Activated T-cell treated with anti-CD3 and anti-CD28 coated beads, Interleukin-2, amount 50 U/mL, for 72 hours (primary cell): Measurements from ENCODE around the gene ADSS1. TPM values are rescaled to one million over a fixed set of nuclear protein-coding genes. Genes with fewer than 3 reads are reported as not detected.
A peak's percentile ranks its signal among the peaks of the same experiment; 100 is the strongest.

Source experiments
- ATAC-seq, 2 donors: fragments of 150-1000 bp; cut with Tn5 transposase; replicated peaks in 1 of 2; 2 replicates each; pipeline ENCODE4 v1.10.0; 2021; ENCODE audit warnings: moderate library complexity in 2 of 2, mild to moderate bottlenecking in 1 of 2
- DNase-seq, 2 donors: peaks; one replicate each; pipeline ENCODE4 v3.0.0; 2021 to 2022; ENCODE audit warnings: mixed read lengths in 1 of 2
- H3K27ac Mint-ChIP-seq: one replicate; pipeline ENCODE4 v1.8.0; 2022; ENCODE audit warnings: mild to moderate bottlenecking, moderate library complexity, mixed read lengths
- H3K27me3 Mint-ChIP-seq: one replicate; pipeline ENCODE4 v1.8.0; 2022; ENCODE audit warnings: low read depth, mixed read lengths
- H3K36me3 Mint-ChIP-seq, 2 donors: one replicate each; pipeline ENCODE4 v1.8.0; 2022; ENCODE audit warnings: mixed read lengths in 2 of 2, mild to moderate bottlenecking in 1 of 2; ENCODE audit not compliant: insufficient read depth in 2 of 2
- H3K4me1 Mint-ChIP-seq: one replicate; pipeline ENCODE4 v1.8.0; 2022; ENCODE audit warnings: low read depth, mixed read lengths
- H3K4me3 Mint-ChIP-seq, 2 donors: one replicate each; pipeline ENCODE4 v1.8.0; 2022; ENCODE audit warnings: mild to moderate bottlenecking in 2 of 2, mixed read lengths in 2 of 2, moderate library complexity in 2 of 2
- H3K9me3 Mint-ChIP-seq, 2 donors: one replicate each; pipeline ENCODE4 v1.8.0; 2022; ENCODE audit warnings: mixed read lengths in 2 of 2
- total RNA-seq, 2 donors: library from RNA; stranded (reverse); gene quantifications; one replicate each; pipeline ENCODE4 v1.2.3, GENCODE V29; 2022

ADSS1 gene
- total RNA-seq, 2 donors from 2014 or later = 4.6 to 6.1 TPM

DNA sequence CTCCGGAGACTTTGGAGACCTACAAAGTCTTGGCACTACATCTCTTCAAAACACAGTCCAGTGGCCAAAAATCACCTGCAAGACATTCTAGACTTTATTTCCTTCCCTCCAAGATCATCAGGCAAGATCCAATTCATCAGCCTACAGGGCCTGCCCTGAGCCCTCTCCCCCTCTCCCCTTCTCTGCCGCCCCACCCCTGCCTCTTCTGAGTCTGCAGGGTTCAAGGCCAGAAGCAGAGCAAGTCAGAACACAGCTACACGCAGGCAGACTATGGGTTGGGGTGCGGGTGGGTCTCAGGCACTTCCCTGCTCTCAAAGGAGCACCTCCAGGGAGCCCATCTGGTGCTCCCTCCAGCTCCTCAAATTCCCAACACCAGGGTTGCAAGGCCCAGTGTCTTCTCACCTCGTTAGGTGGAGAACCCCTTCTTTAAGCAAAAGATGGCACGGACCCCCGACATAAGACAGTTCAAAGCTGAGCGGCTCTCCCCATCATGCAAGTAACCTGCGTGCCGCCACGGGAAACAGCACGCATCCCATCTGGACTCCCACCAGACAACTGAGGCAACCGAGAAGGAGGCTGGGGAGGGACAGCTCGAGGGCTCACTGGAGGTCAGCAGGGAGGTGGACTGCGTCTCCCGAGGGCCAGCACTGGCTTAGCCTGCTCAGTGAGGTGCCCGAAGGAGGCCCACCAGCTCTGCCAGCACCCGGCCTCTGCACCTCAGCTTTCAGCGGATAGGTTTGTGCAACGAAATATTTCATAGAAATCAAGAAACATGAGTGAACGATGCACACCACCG, 40.2 kb upstream of the ADSS1 start:
- H3K27ac Mint-ChIP-seq = no peak overlapping the region
- H3K36me3 Mint-ChIP-seq = no peaks in the 10 kb centered on the region
- no peaks in the 10 kb centered on the region for H3K9me3 Mint-ChIP-seq
- peaks cover 26% of the 10 kb centered on the region for H3K4me1 Mint-ChIP-seq
- ATAC-seq (no peak), DNase-seq (no peak)
- H3K4me3 Mint-ChIP-seq = no peak overlapping the region
- no peaks in the 10 kb centered on the region for H3K27me3 Mint-ChIP-seq

DNA sequence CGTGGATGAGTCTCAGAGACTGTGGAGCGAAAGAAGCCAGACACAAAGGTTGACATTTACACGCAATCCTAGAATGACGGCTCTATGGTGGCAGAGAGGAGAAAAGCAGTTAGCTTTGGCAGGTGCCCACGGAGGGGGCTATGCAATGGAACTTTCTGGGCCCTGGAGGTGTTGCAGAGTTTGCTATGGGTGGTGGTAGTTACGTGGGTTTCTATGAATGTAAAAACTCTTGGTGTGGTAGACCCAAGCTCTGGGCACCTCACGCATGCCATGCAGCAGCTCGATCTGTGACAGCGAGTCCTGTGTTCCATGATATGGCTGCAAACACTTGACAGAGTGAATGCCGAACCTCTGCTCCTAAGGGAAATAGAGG, 39.6 kb upstream of the ADSS1 start:
- DNase-seq (no peak), ATAC-seq (no peak)
- no peak overlapping the region for H3K4me3 Mint-ChIP-seq
- peaks cover 28% of the 10 kb centered on the region for H3K4me1 Mint-ChIP-seq
- H3K27ac Mint-ChIP-seq = no peak overlapping the region
- H3K27me3 Mint-ChIP-seq = no peaks in the 10 kb centered on the region
- H3K9me3 Mint-ChIP-seq = no peaks in the 10 kb centered on the region
- H3K36me3 Mint-ChIP-seq = no peaks in the 10 kb centered on the region

DNA sequence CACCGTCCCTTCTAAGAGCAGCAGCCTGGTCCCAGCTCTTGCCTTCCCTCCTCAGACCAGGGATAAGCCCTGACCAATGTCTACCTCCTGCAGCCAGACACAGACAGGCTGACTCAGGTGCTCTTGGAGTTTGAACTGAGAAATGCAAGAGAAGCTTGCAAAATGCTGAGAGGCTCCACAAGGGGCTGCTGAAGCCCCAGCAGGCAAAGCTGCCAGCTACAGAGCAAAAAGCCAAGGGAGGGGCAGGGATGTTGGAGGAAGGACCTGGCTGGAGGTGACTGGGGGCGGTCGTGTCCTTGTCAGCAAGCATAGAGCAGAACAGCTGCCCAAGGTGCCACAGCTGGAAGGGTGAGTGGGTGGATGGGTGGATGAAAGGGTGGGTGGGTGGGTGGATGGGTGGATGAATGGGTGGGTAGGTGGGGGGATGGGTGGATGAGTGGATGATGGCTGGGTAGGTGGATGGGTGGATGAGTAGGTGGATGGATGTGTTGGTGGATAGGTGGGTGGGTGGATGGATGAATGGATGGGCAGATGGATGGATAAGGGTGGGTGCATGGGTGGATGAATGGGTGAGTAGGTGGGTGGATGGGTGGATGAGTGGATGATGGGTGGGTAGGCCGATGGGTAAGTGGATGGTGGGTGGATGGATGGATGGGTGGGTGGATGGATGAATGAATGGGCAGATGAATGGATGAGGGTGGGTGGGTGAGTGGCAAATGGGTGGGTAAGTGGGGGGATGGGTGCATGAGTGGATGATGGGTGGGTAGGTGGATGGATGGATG, 38.6 kb upstream of the ADSS1 start:
- Mint-ChIP-seq H3K4me3 (no peak overlapping the region), H3K4me1 (peaks cover 28% of the 10 kb centered on the region), H3K36me3 (no peaks in the 10 kb centered on the region), H3K9me3 (no peaks in the 10 kb centered on the region), H3K27me3 (no peaks in the 10 kb centered on the region), H3K27ac (no peak overlapping the region)
- ATAC-seq (no peak), DNase-seq (no peak)

DNA sequence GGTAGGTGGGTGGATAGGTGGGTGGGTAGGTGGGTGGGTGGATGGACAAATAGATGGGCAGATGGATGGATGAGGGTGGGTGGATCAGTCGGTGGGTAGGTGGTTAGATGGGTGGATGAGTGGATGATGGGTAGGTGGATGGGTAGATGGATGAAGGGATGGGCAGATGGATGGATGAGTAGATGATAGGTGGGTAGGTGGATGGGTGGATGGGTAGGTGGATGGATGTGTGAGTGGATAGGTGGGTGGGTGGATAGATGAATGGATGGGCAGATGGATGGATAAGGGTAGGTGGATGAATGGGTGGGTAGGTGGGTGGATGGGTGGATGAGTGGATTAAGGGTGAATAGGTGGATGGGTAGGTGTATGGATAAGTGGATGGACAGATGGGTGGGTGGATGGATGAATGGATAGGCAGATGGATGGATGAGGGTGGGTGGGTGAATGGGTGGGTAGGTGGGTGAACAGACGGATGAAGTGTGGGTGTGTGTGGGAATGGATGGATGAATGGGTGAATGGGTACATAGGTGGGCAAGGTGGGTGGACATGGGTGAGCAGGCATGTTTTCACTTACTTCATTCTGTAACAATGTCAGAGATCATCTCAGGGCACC, 37.9 kb upstream of the ADSS1 start:
- no peaks in the 10 kb centered on the region for H3K27me3 Mint-ChIP-seq
- H3K27ac Mint-ChIP-seq = no peak overlapping the region
- H3K4me1 Mint-ChIP-seq = peaks cover 35% of the 10 kb centered on the region
- ATAC-seq = no peak
- DNase-seq = no peak
- no peak overlapping the region for H3K4me3 Mint-ChIP-seq
- no peaks in the 10 kb centered on the region for H3K36me3 Mint-ChIP-seq
- no peaks in the 10 kb centered on the region for H3K9me3 Mint-ChIP-seq

DNA sequence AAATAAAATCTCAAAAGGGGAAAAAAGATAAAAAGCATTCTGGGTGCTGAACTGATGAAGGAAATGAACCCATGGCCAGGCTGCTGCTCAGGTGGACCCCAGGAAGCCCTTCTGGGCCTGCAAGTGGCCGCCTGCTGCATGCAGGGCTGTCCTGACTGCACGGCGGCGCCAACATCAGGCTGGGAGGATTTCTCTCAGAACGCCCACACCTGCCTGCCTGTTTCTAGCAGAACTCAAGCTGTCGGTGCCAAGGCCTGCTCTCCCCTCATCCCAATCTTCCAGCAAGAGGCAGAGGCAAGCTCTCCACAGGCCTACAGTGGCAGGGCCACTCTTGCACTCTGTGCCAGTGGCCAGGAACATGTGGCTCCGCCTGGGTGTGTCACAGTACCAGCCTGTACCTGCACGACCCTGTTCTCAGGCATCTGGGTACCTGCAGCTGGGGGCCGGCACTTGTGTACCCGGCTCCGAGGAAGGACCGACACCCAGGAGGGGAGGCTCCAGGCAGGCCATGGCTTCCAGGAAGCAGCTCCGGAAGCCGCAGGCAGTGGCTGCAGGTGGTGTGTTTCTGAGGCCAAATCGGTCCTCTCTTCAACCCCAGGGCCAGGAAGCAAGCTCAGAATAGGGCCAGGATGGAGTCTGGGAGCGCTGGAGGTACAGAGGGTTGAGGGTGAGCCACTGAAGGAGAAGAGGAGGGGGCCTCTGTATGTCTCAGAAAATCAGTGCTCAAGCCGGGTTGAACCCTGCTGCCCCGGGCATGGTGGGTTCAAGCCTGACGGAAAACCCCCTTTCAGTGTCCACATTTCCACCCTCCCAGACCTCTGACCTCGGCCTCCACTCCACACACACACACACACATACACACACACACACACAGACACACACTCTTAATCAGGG, 37.2 kb upstream of the ADSS1 start:
- no peak overlapping the region for H3K27ac Mint-ChIP-seq
- H3K36me3 Mint-ChIP-seq = no peaks in the 10 kb centered on the region
- no peaks in the 10 kb centered on the region for H3K27me3 Mint-ChIP-seq
- ATAC-seq (no peak), DNase-seq (peak in 1 of 2 donors; percentile 18)
- H3K4me3 Mint-ChIP-seq = peak overlapping the region in 1 of 2 donors; percentile 33
- peaks cover 38% of the 10 kb centered on the region for H3K4me1 Mint-ChIP-seq
- H3K9me3 Mint-ChIP-seq = no peaks in the 10 kb centered on the region

DNA sequence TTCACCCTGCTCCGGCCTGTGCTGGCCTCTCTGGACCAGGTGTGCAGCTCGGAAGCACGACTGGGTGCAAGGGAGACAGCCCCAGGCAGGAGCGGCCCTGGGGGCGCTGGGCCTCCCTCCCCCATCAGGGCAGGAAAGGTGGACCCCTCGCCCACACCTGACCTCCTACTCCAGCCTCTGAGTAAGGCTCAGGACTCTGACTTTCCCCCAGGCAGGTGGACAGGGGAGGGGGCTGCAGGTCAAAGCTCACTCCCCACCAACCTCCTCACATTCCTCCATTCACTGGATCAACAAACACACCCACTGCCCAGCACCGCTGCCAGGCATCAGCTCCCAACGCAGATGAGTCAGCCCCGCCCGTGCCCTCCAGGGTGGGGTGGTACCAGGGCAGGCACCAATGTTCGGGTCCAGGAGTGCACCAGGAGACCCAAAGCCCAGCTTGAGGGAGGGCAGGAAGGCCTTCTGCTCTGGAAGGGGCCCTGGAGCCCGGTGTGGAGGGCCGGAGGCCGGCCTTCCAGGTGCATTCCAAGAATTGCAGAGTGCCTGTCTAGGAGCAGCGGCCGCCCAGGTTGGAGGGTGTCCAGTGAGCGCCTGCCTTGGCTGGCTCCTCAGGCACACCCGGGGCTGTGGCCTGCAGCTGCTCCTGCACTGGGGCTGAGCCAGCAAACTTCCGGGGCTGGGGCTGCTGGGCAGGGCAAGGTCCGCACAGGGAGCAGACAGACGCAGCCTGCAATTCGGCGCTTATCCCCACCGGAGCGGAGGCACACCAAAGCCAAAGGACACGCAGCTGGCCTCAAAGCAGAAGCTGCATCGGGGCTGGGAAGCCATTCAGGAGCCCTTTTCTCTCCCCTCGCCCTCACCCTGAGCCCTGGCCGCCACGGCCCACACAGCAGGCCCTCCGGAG, 36.2 kb upstream of the ADSS1 start:
- Mint-ChIP-seq H3K4me3 (peak overlapping the region; percentile 26 to 33), H3K4me1 (peaks cover 38% of the 10 kb centered on the region), H3K9me3 (no peaks in the 10 kb centered on the region), H3K36me3 (no peaks in the 10 kb centered on the region), H3K27me3 (no peaks in the 10 kb centered on the region), H3K27ac (no peak overlapping the region)
- no peak for DNase-seq
- ATAC-seq = no peak

DNA sequence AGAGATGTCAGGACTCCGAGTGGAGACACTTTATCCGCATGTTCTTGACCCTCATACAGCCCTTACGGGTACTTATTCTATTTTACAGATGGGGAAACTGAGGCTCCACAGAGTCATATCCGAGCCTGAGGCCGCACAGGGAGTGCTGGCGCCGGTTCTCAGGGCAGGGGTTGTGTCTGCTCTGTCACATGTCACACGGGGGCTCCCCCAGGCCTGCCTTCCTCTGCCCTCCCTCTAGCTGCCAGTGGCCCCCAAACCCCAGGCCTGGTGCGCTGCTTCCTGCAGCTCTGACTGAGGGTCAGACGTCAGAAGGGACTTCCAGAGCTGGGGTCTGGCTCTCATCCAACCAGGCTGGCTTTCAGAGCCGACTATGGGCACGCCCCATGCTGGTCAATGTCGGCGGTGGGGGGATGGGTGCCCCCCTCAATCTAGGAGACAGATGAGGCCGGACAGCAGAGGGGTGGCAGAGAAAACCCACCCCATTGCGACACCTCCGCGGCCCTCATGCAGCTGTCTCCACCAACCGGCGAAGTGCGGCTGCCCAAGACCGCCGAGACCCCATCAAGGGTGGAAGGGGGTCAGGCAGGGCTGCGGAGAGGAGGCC, 35.4 kb upstream of the ADSS1 start:
- Mint-ChIP-seq H3K36me3 (no peaks in the 10 kb centered on the region), H3K4me3 (peak overlapping the region; percentile 73 to 78), H3K9me3 (no peaks in the 10 kb centered on the region), H3K4me1 (peaks cover 44% of the 10 kb centered on the region), H3K27ac (no peak overlapping the region), H3K27me3 (no peaks in the 10 kb centered on the region)
- DNase-seq = peak; percentile 28 to 31
- ATAC-seq = peak in 1 of 2 donors; percentile 16

DNA sequence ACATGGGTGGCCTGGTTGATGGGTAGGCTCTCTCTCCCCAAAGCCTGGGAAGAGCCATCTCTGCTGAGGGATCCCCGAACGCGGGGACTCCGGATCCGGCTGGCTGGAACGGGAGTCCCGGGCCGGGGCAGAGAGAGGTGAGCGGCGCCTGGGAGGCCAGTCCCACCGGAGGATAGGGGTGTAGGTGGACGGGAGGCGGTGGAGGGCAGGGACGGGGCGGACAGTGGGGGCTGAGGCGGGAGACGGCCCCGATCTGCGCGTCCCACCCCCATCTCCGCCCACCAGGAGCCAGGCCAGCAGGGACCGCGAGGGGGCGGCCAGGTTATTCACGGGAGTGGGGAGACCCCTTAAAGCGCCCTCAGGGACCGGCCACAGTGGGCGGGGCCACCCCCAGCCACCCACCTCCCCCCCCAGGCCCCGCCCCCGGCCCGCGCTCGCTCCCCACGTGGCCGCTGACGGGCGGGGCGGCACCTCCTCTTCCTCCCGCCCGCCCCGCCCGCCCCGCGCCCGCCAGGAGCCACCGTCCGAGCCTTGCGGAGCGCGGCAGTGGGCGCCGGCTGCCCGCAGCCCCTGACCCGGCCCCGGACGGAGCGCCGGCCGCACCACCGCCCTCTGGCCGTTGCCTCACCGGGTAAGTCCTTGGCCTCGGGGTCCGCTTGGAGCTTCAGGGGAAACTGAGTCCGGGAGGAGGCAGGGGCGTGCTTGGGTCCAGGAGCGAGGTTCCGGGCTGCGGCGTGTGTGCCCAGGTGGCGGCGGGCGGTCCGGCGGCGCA, 34.7 kb upstream of the ADSS1 start, which contains the start of gene INF2:
INF2 (plus strand) TSS at position 510 of the 772 bp plus-strand sequence. CDS start 11,748 bp downstream, outside the sequence.
- peak; percentile 72 to 73 for ATAC-seq
- peak; percentile 56 to 65 for DNase-seq
- peak within 1 kb of the TSS; percentile 73 to 83 for H3K4me3 Mint-ChIP-seq
- H3K27ac Mint-ChIP-seq = no peak within 1 kb of the TSS
- no peaks in the 10 kb centered on the region for H3K9me3 Mint-ChIP-seq
- no peaks in the 10 kb centered on the region for H3K27me3 Mint-ChIP-seq
- peaks cover 47% of the 10 kb centered on the region for H3K4me1 Mint-ChIP-seq
- H3K36me3 Mint-ChIP-seq = no peaks in the 10 kb centered on the region

DNA sequence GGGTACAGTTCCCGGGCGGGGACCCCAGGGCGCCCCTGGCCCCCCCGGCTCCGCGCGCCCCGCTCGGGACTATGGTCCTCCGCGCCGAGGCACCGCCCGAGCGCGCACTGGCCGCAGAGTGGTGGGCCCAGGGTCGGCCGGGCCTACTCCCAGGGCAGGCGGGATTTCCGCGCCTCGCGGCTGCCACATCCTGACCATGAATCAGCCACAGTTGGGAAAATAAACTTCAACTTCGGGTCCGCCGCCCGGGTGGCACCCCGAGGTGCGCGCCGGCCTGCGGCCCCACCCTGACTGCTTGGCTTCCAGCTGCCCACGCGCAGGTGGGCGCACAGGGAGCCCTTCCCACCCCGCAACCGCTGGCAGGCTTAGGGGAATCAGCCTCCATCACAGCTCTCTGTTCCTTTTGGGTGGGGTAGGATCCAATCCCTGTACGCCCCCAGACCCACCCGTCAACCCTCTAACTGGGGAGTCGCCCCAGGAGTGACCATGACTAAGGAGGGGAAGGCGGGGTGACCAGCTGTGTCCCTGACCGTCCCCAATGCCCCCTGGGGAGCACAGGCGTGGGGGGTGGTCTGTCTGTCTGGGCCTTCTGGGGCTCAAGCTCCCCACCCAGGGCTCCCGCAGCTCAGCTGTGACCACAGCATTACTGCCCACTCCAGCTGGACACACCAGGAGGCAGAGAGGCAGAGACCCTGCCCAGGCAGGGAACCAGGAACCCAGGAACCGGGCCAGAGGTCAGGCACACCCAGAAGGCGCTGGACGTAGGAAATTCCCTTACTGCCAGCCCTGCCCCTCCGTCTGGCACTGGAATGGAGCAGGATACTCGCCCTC, 33.9 kb upstream of the ADSS1 start:
- Mint-ChIP-seq H3K4me3 (peak overlapping the region; percentile 72 to 83), H3K27me3 (no peaks in the 10 kb centered on the region), H3K4me1 (peaks cover 55% of the 10 kb centered on the region), H3K9me3 (no peaks in the 10 kb centered on the region), H3K36me3 (no peaks in the 10 kb centered on the region), H3K27ac (no peak overlapping the region)
- ATAC-seq (peak; percentile 31 to 50), DNase-seq (peak; percentile 21 to 42)

DNA sequence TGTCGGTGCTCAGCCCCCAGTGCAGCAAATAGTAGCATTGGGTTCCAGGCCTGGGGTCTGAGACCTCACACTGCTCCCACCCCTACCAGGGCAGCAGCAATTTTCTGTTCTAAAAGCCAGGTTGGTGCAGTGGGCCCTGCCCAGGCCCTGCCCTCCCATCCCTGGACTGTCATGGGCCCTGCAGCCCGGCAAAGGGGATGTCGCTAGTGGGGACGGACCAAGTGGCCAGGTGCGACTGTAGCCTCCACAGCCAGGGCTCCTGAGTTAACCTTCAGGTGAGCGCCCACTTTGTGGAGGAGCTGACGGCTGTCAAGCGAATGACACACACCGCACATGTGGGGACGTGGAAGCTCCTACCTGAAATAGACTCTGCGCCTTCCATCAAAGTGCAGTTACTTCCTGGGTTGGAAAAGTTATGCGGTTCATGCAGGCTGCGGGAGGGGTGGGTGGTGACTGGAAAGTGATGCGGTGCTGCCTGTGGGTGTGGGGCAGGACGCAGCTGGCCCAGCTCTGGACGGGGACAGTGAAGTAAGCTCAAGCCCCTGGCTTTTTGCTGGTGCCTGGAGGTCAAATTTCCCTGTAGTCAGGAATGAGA, 33.1 kb upstream of the ADSS1 start:
- Mint-ChIP-seq H3K4me1 (peaks cover 61% of the 10 kb centered on the region), H3K27me3 (no peaks in the 10 kb centered on the region), H3K4me3 (peak overlapping the region; percentile 72 to 83), H3K36me3 (no peaks in the 10 kb centered on the region), H3K9me3 (no peaks in the 10 kb centered on the region), H3K27ac (no peak overlapping the region)
- ATAC-seq (no peak), DNase-seq (no peak)
